Stimulated activated CD8-positive, alpha-beta memory T cell treated with anti-CD3 and anti-CD28 coated beads, Interleukin-7, amount 100 ng/mL, for 48 hours (primary cell): ENCODE measurements around the gene CHAF1B.
"Not testable (repeated sequence)": the region's sequence is repeated elsewhere in the genome, so short reads cannot be mapped to it uniquely, and the experiment has no call there.

Experiments
- DNase-seq, 2 donors: peaks; one replicate each; pipeline ENCODE4 v3.0.0-alpha.2; 2020; ENCODE audit warnings: low read depth in 1 of 2; ENCODE audit errors: extremely low read depth in 1 of 2

CHAF1B gene

GRCh38 chr21:36386031-36386642, 945 bp downstream of the CHAF1B start:
- DNase-seq = no peak

- DNase-seq = no peak
These were observed 2.9 kb downstream of the CHAF1B start for GRCh38 chr21:36388096-36388495.

- no peak for DNase-seq
These were observed 3.6 kb downstream of the CHAF1B start for GRCh38 chr21:36388835-36389234.

GRCh38 chr21:36391649-36392048, 6.5 kb downstream of the CHAF1B start:
- DNase-seq = not testable (repeated sequence)

- no peak for DNase-seq
These were observed 10.3 kb downstream of the CHAF1B start for GRCh38 chr21:36395353-36396111.

- DNase-seq = no peak
These were observed 11.1 kb downstream of the CHAF1B start for GRCh38 chr21:36396325-36396724.

GRCh38 chr21:36396971-36397370, 11.8 kb downstream of the CHAF1B start:
- DNase-seq = no peak

- DNase-seq = no peak
These were observed 12.4 kb downstream of the CHAF1B start for GRCh38 chr21:36397606-36398005.

- DNase-seq = not testable (repeated sequence)
These were observed 14.5 kb downstream of the CHAF1B start for GRCh38 chr21:36399736-36400135.

GRCh38 chr21:36400719-36401118, 15.5 kb downstream of the CHAF1B start:
- no peak for DNase-seq

GRCh38 chr21:36402339-36402738, 17.1 kb downstream of the CHAF1B start:
- DNase-seq = no peak

- DNase-seq = no peak
These were observed 18.5 kb downstream of the CHAF1B start for GRCh38 chr21:36403713-36404112.

- DNase-seq = no peak
These were observed 23.4 kb downstream of the CHAF1B start for GRCh38 chr21:36408568-36408967.

GRCh38 chr21:36411301-36411700, 26.1 kb downstream of the CHAF1B start:
- DNase-seq = no peak

- DNase-seq = no peak
These were observed 27.7 kb downstream of the CHAF1B start for GRCh38 chr21:36412916-36413315.

GRCh38 chr21:36415375-36415774, 30.2 kb downstream of the CHAF1B start:
- DNase-seq = no peak

- no peak for DNase-seq
These were observed 34.0 kb downstream of the CHAF1B start for GRCh38 chr21:36419241-36419640.

- DNase-seq = peak in 1 of 2 donors; percentile 5
These were observed 34.8 kb downstream of the CHAF1B start for GRCh38 chr21:36419996-36420395.

- DNase-seq = no peak
These were observed 35.6 kb downstream of the CHAF1B start for GRCh38 chr21:36420571-36421339.

GRCh38 chr21:36422279-36423098, 37.3 kb downstream of the CHAF1B start:
- no peak for DNase-seq
